ENCODE data around the gene CAPN12. TPM values are rescaled to one million over a fixed set of nuclear protein-coding genes. Genes with fewer than 3 reads are reported as not detected.
A peak's percentile ranks its signal among the peaks of the same experiment; 100 is the strongest.

Gene CAPN12
- total RNA-seq, 1 experiment from 2014 or later, result 58.5 TPM

- in situ Hi-C loops (cut with HindIII; ENCODE audit: low pct_unique_long_range_greater_than_20kb, low sequenced_read_pairs), result no loop called here
- Histone ChIP-seq H3K27ac (ENCODE audit: low read length) (peak overlapping the region; percentile 69), H3K9me3 (ENCODE audit: control insufficient read depth, insufficient read depth, low read depth, low read length) (no peaks in the 10 kb centered on the region), H3K36me3 (ENCODE audit: control insufficient read depth, insufficient read depth, low read length) (peaks cover 77% of the 10 kb centered on the region), H3K27me3 (ENCODE audit: control insufficient read depth, insufficient read depth, low read length) (no peaks in the 10 kb centered on the region), H3K4me3 (ENCODE audit: low read depth in 2 of 2, low read length in 2 of 2) (no peak overlapping the region), H3K4me1 (ENCODE audit: control insufficient read depth, insufficient read depth, low read length) (peaks cover 88% of the 10 kb centered on the region)
- no TSS peak for BruUV-seq (replicated peaks)
- TF ChIP-seq CTCF (IDR thresholded peaks at IDR 0.05), result no peak
- TF ChIP-seq SIN3A (IDR thresholded peaks at IDR 0.05; ENCODE audit: borderline replicate concordance, insufficient read depth, low read depth, low read length), result no peak
- no peak for TF ChIP-seq TCF7L2 (IDR thresholded peaks at IDR 0.05; ENCODE audit: low read depth, low read length)
- no peak for TF ChIP-seq REST (IDR thresholded peaks at IDR 0.05; ENCODE audit: insufficient read depth in 1 of 2, low read depth in 2 of 2, low read length in 1 of 2)
- TF ChIP-seq POLR2AphosphoS5 (IDR thresholded peaks at IDR 0.05; ENCODE audit: low read depth, low read length), result no peak; the same call in 1 of the 2 replicates
- ChIA-PET POLR2A (interaction anchor here (0.6 kb wide), 1 partner anchor 105 kb away, joined by 4 read pairs; no protein-coding TSS in a partner anchor), CTCF (interaction anchor here (1.2 kb wide), 1 partner anchor 11 kb away, joined by 3 read pairs; no protein-coding TSS in a partner anchor)
- ATAC-seq (no peak), DNase-seq (ENCODE audit: low read depth, low spot score) (no peak)
- intact Hi-C loops (cut with micrococcal nuclease; ENCODE audit: unreplicated experiment), result loop anchor here (5.0 kb wide), 1 partner anchor 75 kb away; no protein-coding TSS in a partner anchor
Measured at GRCh38 chr19:38726761-38727301, 17.4 kb downstream of the CAPN12 start.

- intact Hi-C loops (cut with micrococcal nuclease; ENCODE audit: unreplicated experiment) (loop anchor here (5.0 kb wide), 1 partner anchor 74 kb away; no protein-coding TSS in a partner anchor), in situ Hi-C loops (cut with HindIII; ENCODE audit: low pct_unique_long_range_greater_than_20kb, low sequenced_read_pairs) (no loop called here)
- no peak for DNase-seq (ENCODE audit: low read depth, low spot score)
- CTCF ChIA-PET, result interaction anchor here (0.5 to 1.2 kb wide), 2 partner anchors 10 to 219 kb away, joined by 3 read pairs; no protein-coding TSS in a partner anchor
- H3K9me3 ChIP-seq (ENCODE audit: control insufficient read depth, insufficient read depth, low read depth, low read length), result no peaks in the 10 kb centered on the region
- POLR2A ChIA-PET, result interaction anchor here (0.7 to 1.1 kb wide), 2 partner anchors 55 to 61 kb away, joined by 4 to 5 read pairs; no protein-coding TSS in a partner anchor
- H3K4me1 ChIP-seq (ENCODE audit: control insufficient read depth, insufficient read depth, low read length), result peaks cover 88% of the 10 kb centered on the region
- H3K36me3 ChIP-seq (ENCODE audit: control insufficient read depth, insufficient read depth, low read length), result peaks cover 78% of the 10 kb centered on the region
- no peak for ATAC-seq
- H3K4me3 ChIP-seq (ENCODE audit: low read depth in 2 of 2, low read length in 2 of 2), result no peak overlapping the region
- peak overlapping the region; percentile 69 for H3K27ac ChIP-seq (ENCODE audit: low read length)
- H3K27me3 ChIP-seq (ENCODE audit: control insufficient read depth, insufficient read depth, low read length), result no peaks in the 10 kb centered on the region
- peak; percentile 61; the same call in 1 of the 2 replicates for TF ChIP-seq POLR2AphosphoS5 (IDR thresholded peaks at IDR 0.05; ENCODE audit: low read depth, low read length)
- no peak for TF ChIP-seq TCF7L2 (IDR thresholded peaks at IDR 0.05; ENCODE audit: low read depth, low read length)
- no peak for TF ChIP-seq CTCF (IDR thresholded peaks at IDR 0.05)
- BruUV-seq (replicated peaks), result no TSS peak
Measured at GRCh38 chr19:38726284-38726673, 18.0 kb downstream of the CAPN12 start.
